Measurements from ENCODE around the gene TSPAN13. TPM values are rescaled to one million over a fixed set of nuclear protein-coding genes. Genes with fewer than 3 reads are reported as not detected.

The TSPAN13 gene
- total RNA-seq, 2 donors from 2014 or later: 21.8 to 43.7 TPM

DNA sequence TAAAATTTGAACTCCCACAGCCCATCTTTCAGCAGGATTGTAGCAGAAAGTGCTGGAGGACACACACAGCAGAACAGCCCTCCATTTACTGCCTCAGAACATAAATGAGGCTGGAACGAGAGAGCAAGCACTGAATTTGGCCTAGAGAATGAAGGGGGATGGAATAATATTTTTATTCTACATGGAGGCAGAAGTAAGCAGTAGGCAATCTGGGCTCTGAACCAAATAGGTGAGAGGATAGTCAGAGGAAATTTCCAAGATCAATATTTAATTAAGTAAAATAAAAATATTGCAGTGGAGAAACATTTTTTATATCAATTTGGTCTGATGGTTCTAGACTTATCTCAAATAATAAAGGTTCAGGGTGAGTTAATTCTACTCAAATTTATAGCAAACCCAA is 29.2 kb upstream of the TSPAN13 start:
- no peak overlapping the region for H3K27ac ChIP-seq

DNA sequence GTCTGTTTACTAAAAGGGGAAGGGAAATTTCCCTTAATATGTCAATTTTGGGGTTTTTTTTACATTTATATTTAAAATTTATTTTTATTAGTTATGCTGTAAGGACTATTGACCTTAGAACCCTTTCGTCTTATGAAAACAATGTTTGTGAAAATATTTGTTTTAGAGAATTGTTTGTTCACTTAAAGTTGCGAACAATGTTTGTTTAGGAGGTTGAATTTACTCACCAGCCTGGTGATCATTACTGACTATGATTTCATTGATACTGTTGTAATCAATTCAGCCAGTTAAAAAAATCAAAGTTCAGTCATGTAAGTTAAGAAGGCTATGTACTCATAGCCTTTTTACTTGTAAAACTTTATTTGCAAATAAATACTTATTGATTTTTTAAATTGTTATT is 27.4 kb upstream of the TSPAN13 start:
- intact Hi-C loops (cut with DNase I): no loop called here
- H3K27me3 ChIP-seq (replicated peaks; ENCODE audit: insufficient read depth): no peaks in the 10 kb centered on the region
- no peak overlapping the region for H3K4me3 ChIP-seq
- TF ChIP-seq, protein P1, sequence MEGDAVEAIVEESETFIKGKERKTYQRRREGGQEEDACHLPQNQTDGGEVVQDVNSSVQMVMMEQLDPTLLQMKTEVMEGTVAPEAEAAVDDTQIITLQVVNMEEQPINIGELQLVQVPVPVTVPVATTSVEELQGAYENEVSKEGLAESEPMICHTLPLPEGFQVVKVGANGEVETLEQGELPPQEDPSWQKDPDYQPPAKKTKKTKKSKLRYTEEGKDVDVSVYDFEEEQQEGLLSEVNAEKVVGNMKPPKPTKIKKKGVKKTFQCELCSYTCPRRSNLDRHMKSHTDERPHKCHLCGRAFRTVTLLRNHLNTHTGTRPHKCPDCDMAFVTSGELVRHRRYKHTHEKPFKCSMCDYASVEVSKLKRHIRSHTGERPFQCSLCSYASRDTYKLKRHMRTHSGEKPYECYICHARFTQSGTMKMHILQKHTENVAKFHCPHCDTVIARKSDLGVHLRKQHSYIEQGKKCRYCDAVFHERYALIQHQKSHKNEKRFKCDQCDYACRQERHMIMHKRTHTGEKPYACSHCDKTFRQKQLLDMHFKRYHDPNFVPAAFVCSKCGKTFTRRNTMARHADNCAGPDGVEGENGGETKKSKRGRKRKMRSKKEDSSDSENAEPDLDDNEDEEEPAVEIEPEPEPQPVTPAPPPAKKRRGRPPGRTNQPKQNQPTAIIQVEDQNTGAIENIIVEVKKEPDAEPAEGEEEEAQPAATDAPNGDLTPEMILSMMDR (IDR thresholded peaks at IDR 0.05): no peak
- TF ChIP-seq POLR2A (IDR thresholded peaks at IDR 0.05) (no peak), POLR2AphosphoS5 (IDR thresholded peaks at IDR 0.05) (no peak)
- no peaks in the 10 kb centered on the region for H3K4me1 ChIP-seq (replicated peaks)
- no peaks in the 10 kb centered on the region for H3K9me3 ChIP-seq
- WGBS: 64% methylated on average over 2 of the region's 2 CpGs
- H3K36me3 ChIP-seq: no peaks in the 10 kb centered on the region
- no peak for DNase-seq (ENCODE audit: low spot score)
- no peak overlapping the region for H3K27ac ChIP-seq

More for the DNA sequence above, 29.2 kb upstream of the TSPAN13 start:
- no peaks in the 10 kb centered on the region for H3K9me3 ChIP-seq
- no peaks in the 10 kb centered on the region for H3K27me3 ChIP-seq (replicated peaks; ENCODE audit: insufficient read depth)
- WGBS: 82% methylated on average over 1 of the region's 1 CpG
- no peaks in the 10 kb centered on the region for H3K36me3 ChIP-seq
- H3K4me3 ChIP-seq: no peak overlapping the region
- intact Hi-C loops (cut with DNase I): no loop called here
- no peak for DNase-seq (ENCODE audit: low spot score)
- no peak for TF ChIP-seq POLR2A (IDR thresholded peaks at IDR 0.05)
- TF ChIP-seq, protein P1 (IDR thresholded peaks at IDR 0.05): no peak
- TF ChIP-seq POLR2AphosphoS5 (IDR thresholded peaks at IDR 0.05): no peak
- no peaks in the 10 kb centered on the region for H3K4me1 ChIP-seq (replicated peaks)

DNA sequence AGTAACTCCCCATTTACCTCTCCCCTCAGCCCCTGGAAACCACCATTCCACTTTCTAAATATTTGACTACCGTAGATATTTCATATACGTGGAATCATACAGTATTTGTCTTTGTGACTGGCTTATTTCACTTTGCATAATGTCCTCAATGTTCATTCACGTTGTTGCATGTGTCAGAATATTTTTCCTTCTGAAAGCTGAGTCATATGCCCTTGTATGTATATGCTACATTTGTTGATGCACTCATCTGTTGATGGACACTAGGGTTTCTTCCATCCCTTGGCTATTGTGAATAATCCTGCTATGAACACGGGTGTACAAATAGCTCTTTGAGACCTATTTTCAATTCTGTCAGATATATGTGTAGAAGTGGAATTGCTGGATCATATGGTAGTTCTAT is 25.8 kb upstream of the TSPAN13 start:
- Histone ChIP-seq H3K4me3 (no peak overlapping the region), H3K4me1 (replicated peaks) (no peaks in the 10 kb centered on the region), H3K27me3 (replicated peaks; ENCODE audit: insufficient read depth) (no peaks in the 10 kb centered on the region), H3K27ac (no peak overlapping the region), H3K36me3 (no peaks in the 10 kb centered on the region), H3K9me3 (no peaks in the 10 kb centered on the region)
- TF ChIP-seq POLR2AphosphoS5 (IDR thresholded peaks at IDR 0.05): no peak
- WGBS: 96% methylated on average over 4 of the region's 4 CpGs
- DNase-seq (ENCODE audit: low spot score): no peak
- intact Hi-C loops (cut with DNase I): no loop called here

DNA sequence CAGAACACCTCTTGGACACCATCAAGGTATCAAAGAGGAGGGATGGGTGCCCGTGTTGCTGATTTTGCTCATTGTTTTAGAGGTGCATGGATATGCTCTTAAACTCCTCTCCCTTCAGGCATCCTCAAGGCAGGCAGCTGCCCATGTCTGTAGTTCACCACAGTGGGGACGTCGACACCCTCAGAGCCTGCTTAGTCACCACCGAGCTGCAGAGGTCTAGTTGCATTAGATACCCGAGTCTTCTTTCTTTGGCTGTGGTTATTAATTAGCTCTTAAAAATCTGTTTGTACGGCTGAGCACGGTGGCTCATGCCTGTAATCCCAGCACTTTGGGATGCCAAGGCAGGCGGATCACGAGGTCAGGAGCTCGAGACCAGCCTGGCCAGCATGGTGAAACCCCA is 24.7 kb upstream of the TSPAN13 start:
- intact Hi-C loops (cut with DNase I): no loop called here
- Histone ChIP-seq H3K36me3 (no peaks in the 10 kb centered on the region), H3K9me3 (no peaks in the 10 kb centered on the region), H3K27ac (no peak overlapping the region), H3K4me3 (no peak overlapping the region), H3K4me1 (replicated peaks) (no peaks in the 10 kb centered on the region), H3K27me3 (replicated peaks; ENCODE audit: insufficient read depth) (no peaks in the 10 kb centered on the region)
- 76% methylated on average over 10 of the region's 10 CpGs for WGBS
- DNase-seq (ENCODE audit: low spot score): no peak
- TF ChIP-seq POLR2A (IDR thresholded peaks at IDR 0.05): no peak
- TF ChIP-seq, protein P1 (IDR thresholded peaks at IDR 0.05): no peak

DNA sequence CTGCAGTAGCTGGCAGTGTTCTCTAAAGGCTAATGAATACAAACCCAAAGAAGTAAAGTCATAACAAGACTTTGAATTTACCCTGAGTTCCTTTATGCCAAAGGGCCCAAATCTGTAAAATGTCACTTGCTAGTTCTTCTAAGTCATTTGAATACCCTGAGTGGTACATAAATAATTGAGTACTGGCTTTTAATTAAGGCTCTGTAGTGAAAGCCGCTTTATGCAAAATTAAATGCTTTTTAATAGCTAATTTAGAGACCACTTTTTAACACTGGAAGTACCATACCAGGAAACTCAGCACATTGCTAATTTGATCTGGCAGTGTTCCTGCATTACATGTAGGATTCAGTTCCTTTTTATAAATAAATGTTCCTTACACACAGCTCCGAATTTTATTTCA is 24.0 kb upstream of the TSPAN13 start:
- no peaks in the 10 kb centered on the region for H3K4me1 ChIP-seq (replicated peaks)
- H3K27me3 ChIP-seq (replicated peaks; ENCODE audit: insufficient read depth): no peaks in the 10 kb centered on the region
- TF ChIP-seq, protein P1 (IDR thresholded peaks at IDR 0.05): no peak
- no peak for TF ChIP-seq POLR2AphosphoS5 (IDR thresholded peaks at IDR 0.05)
- TF ChIP-seq POLR2A (IDR thresholded peaks at IDR 0.05): no peak
- no peak overlapping the region for H3K27ac ChIP-seq
- intact Hi-C loops (cut with DNase I): no loop called here
- no peak for DNase-seq (ENCODE audit: low spot score)
- H3K9me3 ChIP-seq: no peaks in the 10 kb centered on the region
- no peak overlapping the region for H3K4me3 ChIP-seq
- H3K36me3 ChIP-seq: no peaks in the 10 kb centered on the region
- 73% methylated on average over 2 of the region's 2 CpGs for WGBS
